SW 1271 (cell line): ENCODE results near the gene CREB5.
"Not testable (repeated sequence)": the region's sequence is repeated elsewhere in the genome, so short reads cannot be mapped to it uniquely, and the experiment has no call there.

Experiments used
- DNase-seq, 2 experiments: peaks; one replicate each; lab custom pipeline; 2025; lab: John Stamatoyannopoulos, UW

CREB5 gene

DNA sequence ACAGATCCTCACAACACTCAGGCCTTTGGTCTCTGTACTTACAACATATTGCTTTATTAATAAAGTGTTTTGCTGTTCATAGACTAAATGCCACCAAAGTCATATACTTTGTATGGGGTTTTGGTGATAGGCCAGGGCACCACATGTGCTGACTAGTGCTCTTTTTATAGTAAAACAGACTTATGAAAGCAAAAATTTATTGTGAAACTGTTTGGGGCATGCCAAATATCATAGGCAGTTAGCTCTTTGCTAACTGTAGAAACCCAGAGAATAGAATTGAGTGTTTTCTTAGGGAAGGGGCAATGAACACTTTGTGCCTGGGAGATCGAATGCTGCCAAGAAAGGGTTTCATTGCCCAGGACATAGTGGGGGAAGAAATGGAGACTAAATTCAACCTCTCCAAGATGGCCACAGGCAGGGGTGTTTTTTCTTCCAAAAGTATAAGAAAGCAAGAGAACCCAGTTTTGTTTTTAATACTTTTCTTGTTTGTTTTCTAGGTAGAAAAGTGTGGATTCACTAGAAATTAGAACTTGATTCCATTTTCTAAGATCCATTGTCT lies 403.1 kb downstream of the CREB5 start:
- DNase-seq, result no peak

DNA sequence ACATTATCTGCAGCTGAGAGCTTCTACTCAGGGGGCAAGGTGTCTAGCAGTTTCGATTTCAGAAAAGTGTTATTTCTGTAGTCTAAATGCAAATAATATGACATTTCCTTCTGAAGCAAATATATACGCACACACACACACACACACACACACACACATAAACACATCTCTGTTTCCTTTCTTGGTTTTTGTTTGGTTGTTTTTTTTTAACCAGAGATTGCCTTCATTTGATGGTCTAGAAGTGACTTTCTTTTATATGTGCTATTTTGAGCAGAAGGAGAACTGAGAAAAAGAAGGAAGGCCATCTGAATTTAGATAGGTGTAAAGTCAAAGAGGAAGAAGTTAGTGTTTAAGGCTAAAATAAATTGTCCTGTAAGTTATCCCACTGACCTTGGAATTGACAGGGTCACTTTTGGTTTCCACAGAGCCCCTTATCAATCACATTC lies 403.6 kb downstream of the CREB5 start:
- no peak for DNase-seq

GRCh38 chr7:28818996-28819395 lies 406.7 kb downstream of the CREB5 start:
- no peak for DNase-seq

GRCh38 chr7:28823582-28823981 lies 411.3 kb downstream of the CREB5 start:
- DNase-seq, result no peak

GRCh38 chr7:28825817-28826448 lies 413.6 kb downstream of the CREB5 start:
- not testable (repeated sequence) for DNase-seq

DNA sequence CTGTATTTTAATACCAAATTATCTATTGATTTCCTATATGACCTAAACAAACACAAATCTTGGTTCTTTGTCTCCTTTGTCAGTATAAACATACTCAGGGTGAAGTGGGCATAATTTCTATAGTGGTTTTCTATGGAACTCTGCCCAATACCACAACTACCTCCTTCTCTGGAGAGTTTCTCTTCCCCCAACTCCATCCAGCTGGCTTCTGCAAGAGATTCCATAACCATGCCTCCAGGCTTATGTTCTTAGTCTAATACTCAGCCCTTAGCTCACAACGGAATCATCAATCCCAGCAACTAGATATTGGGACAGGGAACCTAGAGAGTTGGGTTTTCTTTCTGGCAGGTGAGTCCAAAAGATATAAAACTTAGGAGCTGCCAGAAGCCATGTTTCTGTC lies 418.5 kb downstream of the CREB5 start:
- DNase-seq, result no peak

GRCh38 chr7:28832669-28833068 lies 420.4 kb downstream of the CREB5 start:
- DNase-seq, result no peak

- DNase-seq, result no peak
Observed at GRCh38 chr7:28835800-28836199, 423.5 kb downstream of the CREB5 start.

DNA sequence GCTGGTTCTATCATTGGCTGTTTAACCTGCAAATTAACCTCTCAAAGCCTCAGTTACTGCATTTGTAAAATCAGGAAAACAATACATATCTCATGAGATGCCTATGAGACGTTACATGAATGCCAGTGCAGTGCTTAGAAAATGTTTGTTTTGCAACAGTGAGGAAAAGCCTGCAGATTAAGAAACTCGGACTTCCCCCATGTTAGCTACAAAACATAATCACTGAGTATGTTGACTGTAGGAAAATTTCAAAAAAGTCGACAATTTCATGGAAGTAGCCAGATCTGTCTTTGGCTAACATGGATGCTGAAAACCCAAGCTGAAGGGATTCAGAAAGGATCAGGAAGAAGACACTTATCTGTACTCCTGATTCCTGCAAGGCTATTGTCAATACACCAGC lies 424.4 kb downstream of the CREB5 start:
- no peak for DNase-seq

DNA sequence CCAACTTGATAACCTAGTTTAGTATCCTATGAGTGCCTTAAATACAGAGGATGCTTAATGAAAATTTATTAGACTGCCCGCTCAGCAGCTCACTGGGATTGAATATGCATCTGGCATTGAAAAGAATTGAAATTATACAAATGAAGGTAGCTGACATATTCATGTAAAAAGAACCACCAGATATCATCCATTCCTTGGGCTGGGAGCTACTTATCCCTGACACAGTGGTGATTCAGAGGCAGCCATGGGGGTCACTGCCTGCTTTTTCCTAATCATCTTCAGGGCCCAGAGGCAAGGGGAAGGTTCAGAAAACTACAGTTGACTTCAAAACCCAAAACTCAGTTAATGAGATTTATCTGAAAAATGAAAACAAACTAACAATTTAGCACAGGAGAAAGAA lies 424.9 kb downstream of the CREB5 start:
- no peak for DNase-seq

DNA sequence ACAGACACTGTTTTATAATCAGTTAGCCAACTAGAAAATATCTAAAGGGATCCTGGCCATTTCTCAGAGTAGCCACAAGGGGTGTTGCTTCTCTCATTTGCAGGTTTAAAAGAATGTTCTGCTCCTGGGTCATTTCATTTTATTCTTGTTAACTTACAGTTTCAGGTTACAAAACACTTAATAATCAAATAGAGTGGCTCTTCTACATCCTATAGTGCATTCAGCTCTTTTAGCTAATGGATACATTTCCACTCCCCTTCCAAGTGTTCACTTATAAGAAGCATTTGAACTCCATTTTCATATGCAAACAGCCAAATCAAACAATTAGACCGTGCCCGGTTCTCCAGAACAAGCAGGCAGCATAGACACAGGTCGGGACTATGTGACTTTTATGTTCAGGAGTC lies 428.3 kb downstream of the CREB5 start:
- DNase-seq, result peak in 1 of 2 experiments; percentile 3

- DNase-seq, result no peak
Observed at GRCh38 chr7:28841766-28842165, 429.4 kb downstream of the CREB5 start.

DNA sequence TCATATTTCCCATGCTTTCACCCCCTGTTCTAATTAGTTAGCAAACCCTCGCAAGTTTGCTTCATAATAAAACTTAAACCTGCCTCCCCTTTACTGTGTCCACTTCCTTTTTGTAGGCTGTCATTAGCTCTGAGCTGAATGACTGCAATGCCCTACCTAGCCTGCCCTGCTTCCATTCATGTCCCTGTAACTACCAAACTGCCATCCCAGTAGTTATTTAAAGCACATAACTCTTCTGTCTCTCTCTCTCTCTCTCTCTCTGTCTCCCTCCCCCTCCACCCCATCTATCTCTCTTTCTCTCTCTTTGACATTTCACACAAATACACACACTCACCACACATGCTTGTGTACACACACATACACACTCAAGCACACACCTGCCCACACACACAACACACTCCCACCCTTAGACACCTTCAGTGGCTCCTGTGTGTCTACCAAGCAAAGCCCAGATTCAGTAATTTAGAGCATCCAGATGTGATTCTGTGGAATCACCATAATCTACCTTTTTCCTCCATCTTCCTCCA lies 430.5 kb downstream of the CREB5 start:
- no peak for DNase-seq

- DNase-seq, result no peak
Observed at GRCh38 chr7:28845106-28845505, 432.8 kb downstream of the CREB5 start.

- DNase-seq, result no peak
Observed at GRCh38 chr7:28847176-28847575, 434.9 kb downstream of the CREB5 start.

DNA sequence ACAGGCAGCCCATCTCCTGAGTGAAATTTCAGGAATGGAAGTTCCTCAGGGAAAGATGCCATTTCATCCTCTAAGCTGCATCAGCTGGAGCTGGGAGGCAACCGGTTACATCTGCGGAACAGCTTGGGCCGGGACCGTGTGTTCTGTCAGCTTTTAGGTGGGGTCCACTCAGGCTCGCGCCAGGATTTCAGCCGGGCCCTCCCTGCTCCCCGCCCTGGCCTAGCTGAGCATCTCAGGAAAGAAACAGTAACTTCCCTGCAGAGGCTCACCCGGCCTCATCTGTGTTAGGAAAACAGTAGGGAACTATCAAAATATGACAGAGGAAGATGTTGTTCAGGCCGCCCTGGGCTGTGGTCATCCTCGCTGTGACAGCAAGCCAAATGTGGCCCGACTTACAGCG lies 435.4 kb downstream of the CREB5 start:
- no peak for DNase-seq

DNA sequence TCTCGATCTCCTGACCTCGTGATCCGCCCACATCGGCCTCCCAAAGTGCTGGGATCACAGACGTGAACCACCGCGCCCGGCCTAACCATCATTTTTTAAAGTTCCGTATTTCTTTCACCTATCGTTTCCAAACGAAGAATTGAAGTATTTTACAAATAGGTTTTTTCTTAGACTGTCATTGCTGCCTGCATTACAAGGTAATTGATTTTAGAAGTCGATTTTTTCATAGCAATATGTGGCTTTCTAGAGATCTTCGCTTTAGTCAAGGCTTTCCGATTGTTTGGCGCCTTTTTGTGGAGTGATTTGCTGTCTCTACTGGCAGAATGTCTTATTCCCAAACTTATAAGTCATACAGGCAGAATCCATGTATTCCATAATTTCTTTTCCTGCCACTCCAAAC lies 436.6 kb downstream of the CREB5 start:
- no peak for DNase-seq

- no peak for DNase-seq
Observed at GRCh38 chr7:28850699-28851098, 438.4 kb downstream of the CREB5 start.

GRCh38 chr7:28853150-28853549 lies 440.8 kb downstream of the CREB5 start:
- no peak for DNase-seq

DNA sequence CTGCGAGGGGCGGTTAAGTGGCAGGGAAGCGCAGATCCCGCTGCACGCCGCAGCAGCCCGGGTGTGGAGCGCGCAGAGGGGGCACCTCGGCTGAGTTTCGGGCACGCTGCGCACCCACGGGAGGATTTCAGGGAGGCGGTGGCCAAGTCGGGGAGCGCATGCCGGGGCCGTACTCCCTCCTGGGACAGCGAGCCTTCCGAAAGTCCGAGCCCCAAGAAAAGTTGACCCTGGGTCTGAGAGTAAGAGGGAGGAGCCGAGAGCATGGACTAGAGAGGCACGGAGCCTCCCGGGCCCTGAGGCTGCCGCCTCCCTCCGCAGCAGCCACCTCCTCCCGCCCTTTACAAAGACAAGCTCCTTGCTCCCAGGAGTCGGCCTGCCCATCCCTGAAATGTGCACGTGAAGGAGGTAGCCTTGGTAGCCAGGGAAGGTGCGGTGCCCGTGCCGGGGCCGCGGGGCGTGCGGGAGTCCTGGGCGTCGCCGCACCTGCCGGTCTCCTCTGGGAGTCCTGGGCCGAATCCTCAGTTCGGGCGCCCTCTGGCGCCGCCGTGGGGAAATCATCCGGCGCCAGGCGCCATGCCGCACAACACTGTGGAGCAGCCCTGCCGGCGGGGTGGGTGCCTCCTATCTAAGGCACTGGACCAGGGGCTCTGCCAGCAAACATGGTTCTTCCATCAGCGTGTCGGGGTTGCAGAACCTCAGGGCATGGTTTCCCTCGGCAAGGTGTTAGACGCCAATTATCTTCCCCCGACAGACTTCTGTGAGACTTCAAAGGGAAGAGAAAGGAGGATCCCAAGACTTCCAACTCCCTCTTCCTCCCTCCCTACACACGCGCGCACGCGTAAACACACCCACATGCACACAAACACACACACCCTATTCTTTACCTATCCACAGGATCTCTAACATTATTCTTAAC lies 441.8 kb downstream of the CREB5 start:
- peak; percentile 30 to 38 for DNase-seq

- DNase-seq, result no peak
Observed at GRCh38 chr7:28854750-28855074, 442.4 kb downstream of the CREB5 start.

DNA sequence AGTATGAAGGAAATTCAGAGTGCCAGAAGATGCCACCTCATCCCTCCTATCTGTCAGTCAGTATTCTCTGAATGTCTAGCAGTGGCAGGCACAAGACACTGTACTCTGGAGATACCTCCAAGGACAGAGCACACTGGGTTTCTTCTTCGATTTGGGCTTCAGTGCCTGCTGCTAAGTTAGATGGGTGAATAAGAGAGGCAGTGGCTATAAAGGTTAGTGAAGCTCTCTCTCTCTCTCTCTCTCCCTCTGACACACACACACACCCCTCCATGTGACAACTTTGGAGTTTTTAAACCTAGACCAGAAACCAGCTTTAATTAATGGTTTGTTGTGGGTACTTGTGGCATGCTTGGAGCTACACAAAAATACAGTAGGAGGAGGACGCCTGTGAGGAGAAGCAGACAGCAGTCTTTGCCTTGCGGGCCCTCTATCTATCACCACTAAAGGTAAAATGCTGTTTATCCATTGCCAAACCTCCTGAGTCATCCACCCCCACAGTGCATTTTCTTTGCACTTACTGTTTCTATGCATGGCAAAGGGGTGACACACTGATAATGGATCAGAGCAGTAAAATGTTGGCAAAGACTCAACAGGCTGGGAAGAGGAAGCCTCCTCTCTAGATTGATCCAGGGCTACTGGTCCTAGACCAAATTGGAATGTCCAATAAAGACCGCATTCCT lies 443.4 kb downstream of the CREB5 start:
- DNase-seq, result peak in 1 of 2 experiments; percentile 7
